ENCODE results near the gene UGT2A1.

DNA sequence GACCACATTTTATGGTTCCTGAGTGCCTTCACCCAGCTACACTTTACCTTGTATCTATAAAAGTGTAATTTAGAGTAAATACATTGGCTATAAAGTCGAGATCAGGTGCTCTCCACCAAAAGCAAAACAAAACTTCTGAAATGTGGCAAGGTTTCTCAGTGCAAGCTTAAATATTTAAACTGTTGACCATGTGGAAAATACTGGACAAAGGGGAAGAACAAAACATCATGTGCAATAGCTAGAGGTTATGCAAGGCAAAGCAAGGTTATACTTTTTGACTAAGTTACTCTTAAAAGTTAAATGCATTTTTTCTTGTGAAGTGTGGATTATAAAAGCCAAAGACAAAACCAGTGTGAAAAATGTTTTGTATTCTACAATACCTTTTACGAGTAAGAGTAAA, 69.5 kb downstream of the UGT2A1 start:
- TF ChIP-seq TCF7L2 (IDR thresholded peaks at IDR 0.05; ENCODE audit: borderline replicate concordance, extremely low read depth, insufficient read depth, insufficient read length) (no peak), POLR2A (IDR thresholded peaks at IDR 0.05; ENCODE audit: borderline replicate concordance, extremely low read depth, insufficient read depth, insufficient read length) (no peak)

Data from HCT116 (cell line).